Activated naive CD8-positive, alpha-beta T cell (primary cell): Measurements from ENCODE around the gene SMPDL3B.

Experiments
- H3K27ac Mint-ChIP-seq: one replicate; pipeline ENCODE4 v1.8.0; 2021; ENCODE audit warnings: mixed read lengths
- H3K27me3 Mint-ChIP-seq: one replicate; pipeline ENCODE4 v1.8.0; 2021; ENCODE audit warnings: mixed read lengths
- H3K36me3 Mint-ChIP-seq: one replicate; pipeline ENCODE4 v1.8.0; 2021; ENCODE audit warnings: mixed read lengths
- H3K4me1 Mint-ChIP-seq: one replicate; pipeline ENCODE4 v1.8.0; 2021; ENCODE audit warnings: low read depth, mixed read lengths
- H3K4me3 Mint-ChIP-seq: one replicate; pipeline ENCODE4 v1.8.0; 2021; ENCODE audit warnings: mild to moderate bottlenecking, mixed read lengths
- H3K9me3 Mint-ChIP-seq: one replicate; pipeline ENCODE4 v1.8.0; 2021; ENCODE audit warnings: low read depth, mixed read lengths

Gene SMPDL3B

GRCh38 chr1:27956761-27957160 is 22.0 kb downstream of the SMPDL3B start:
- H3K27ac Mint-ChIP-seq = no peak overlapping the region
- peaks cover 20% of the 10 kb centered on the region for H3K4me1 Mint-ChIP-seq
- no peaks in the 10 kb centered on the region for H3K9me3 Mint-ChIP-seq
- no peaks in the 10 kb centered on the region for H3K27me3 Mint-ChIP-seq
- H3K36me3 Mint-ChIP-seq = no peaks in the 10 kb centered on the region
- H3K4me3 Mint-ChIP-seq = no peak overlapping the region

- Mint-ChIP-seq H3K9me3 (no peaks in the 10 kb centered on the region), H3K4me3 (no peak overlapping the region), H3K27ac (no peak overlapping the region), H3K27me3 (no peaks in the 10 kb centered on the region), H3K36me3 (no peaks in the 10 kb centered on the region), H3K4me1 (peaks cover 24% of the 10 kb centered on the region)
These were observed 22.9 kb downstream of the SMPDL3B start for GRCh38 chr1:27957655-27958054.

GRCh38 chr1:27958513-27958912 is 23.7 kb downstream of the SMPDL3B start:
- Mint-ChIP-seq H3K4me1 (peaks cover 24% of the 10 kb centered on the region), H3K4me3 (no peak overlapping the region), H3K27me3 (no peaks in the 10 kb centered on the region), H3K9me3 (no peaks in the 10 kb centered on the region), H3K27ac (no peak overlapping the region), H3K36me3 (no peaks in the 10 kb centered on the region)

GRCh38 chr1:27959792-27960603 is 25.2 kb downstream of the SMPDL3B start, which contains the start of gene XKR8:
XKR8 (plus strand) TSS chr1:27959973; CDS start chr1:27960070, 97 bp downstream.
- Mint-ChIP-seq H3K27me3 (no peaks in the 10 kb centered on the region), H3K4me1 (peaks cover 24% of the 10 kb centered on the region), H3K4me3 (peak within 1 kb of the TSS; percentile 87), H3K36me3 (no peaks in the 10 kb centered on the region), H3K9me3 (no peaks in the 10 kb centered on the region), H3K27ac (peak within 1 kb of the TSS; percentile 85)

GRCh38 chr1:27960762-27961645 is 26.2 kb downstream of the SMPDL3B start:
- H3K36me3 Mint-ChIP-seq = no peaks in the 10 kb centered on the region
- H3K9me3 Mint-ChIP-seq = no peaks in the 10 kb centered on the region
- H3K4me3 Mint-ChIP-seq = peak overlapping the region; percentile 87
- H3K27me3 Mint-ChIP-seq = no peaks in the 10 kb centered on the region
- H3K4me1 Mint-ChIP-seq = peaks cover 24% of the 10 kb centered on the region
- peak overlapping the region; percentile 64 for H3K27ac Mint-ChIP-seq

GRCh38 chr1:27961646-27962221 is 26.9 kb downstream of the SMPDL3B start:
- H3K36me3 Mint-ChIP-seq = no peaks in the 10 kb centered on the region
- no peaks in the 10 kb centered on the region for H3K27me3 Mint-ChIP-seq
- peaks cover 24% of the 10 kb centered on the region for H3K4me1 Mint-ChIP-seq
- peak overlapping the region; percentile 46 for H3K27ac Mint-ChIP-seq
- peak overlapping the region; percentile 87 for H3K4me3 Mint-ChIP-seq
- no peaks in the 10 kb centered on the region for H3K9me3 Mint-ChIP-seq

- H3K27me3 Mint-ChIP-seq = no peaks in the 10 kb centered on the region
- peaks cover 1% of the 10 kb centered on the region for H3K36me3 Mint-ChIP-seq
- H3K27ac Mint-ChIP-seq = peak overlapping the region; percentile 34
- H3K4me3 Mint-ChIP-seq = no peak overlapping the region
- peaks cover 26% of the 10 kb centered on the region for H3K4me1 Mint-ChIP-seq
- no peaks in the 10 kb centered on the region for H3K9me3 Mint-ChIP-seq
These were observed 28.6 kb downstream of the SMPDL3B start for GRCh38 chr1:27963393-27963792.

GRCh38 chr1:27966402-27967105 is 31.8 kb downstream of the SMPDL3B start:
- Mint-ChIP-seq H3K4me1 (peaks cover 18% of the 10 kb centered on the region), H3K36me3 (peaks cover 3% of the 10 kb centered on the region), H3K4me3 (no peak overlapping the region), H3K9me3 (no peaks in the 10 kb centered on the region), H3K27me3 (no peaks in the 10 kb centered on the region), H3K27ac (no peak overlapping the region)

GRCh38 chr1:27967106-27967883 is 32.5 kb downstream of the SMPDL3B start:
- peaks cover 3% of the 10 kb centered on the region for H3K36me3 Mint-ChIP-seq
- no peaks in the 10 kb centered on the region for H3K27me3 Mint-ChIP-seq
- H3K4me1 Mint-ChIP-seq = peaks cover 12% of the 10 kb centered on the region
- no peak overlapping the region for H3K4me3 Mint-ChIP-seq
- H3K27ac Mint-ChIP-seq = peak overlapping the region; percentile 58
- no peaks in the 10 kb centered on the region for H3K9me3 Mint-ChIP-seq

- Mint-ChIP-seq H3K4me1 (peaks cover 12% of the 10 kb centered on the region), H3K9me3 (no peaks in the 10 kb centered on the region), H3K27me3 (no peaks in the 10 kb centered on the region), H3K36me3 (peaks cover 3% of the 10 kb centered on the region), H3K27ac (peak overlapping the region; percentile 76), H3K4me3 (no peak overlapping the region)
These were observed 33.2 kb downstream of the SMPDL3B start for GRCh38 chr1:27967884-27968466.

GRCh38 chr1:27968692-27969091 is 33.9 kb downstream of the SMPDL3B start:
- peak overlapping the region; percentile 76 for H3K27ac Mint-ChIP-seq

GRCh38 chr1:27970401-27970800 is 35.6 kb downstream of the SMPDL3B start:
- H3K4me1 Mint-ChIP-seq = peaks cover 16% of the 10 kb centered on the region
- peaks cover 3% of the 10 kb centered on the region for H3K36me3 Mint-ChIP-seq
- H3K9me3 Mint-ChIP-seq = no peaks in the 10 kb centered on the region
- H3K27ac Mint-ChIP-seq = no peak overlapping the region
- no peaks in the 10 kb centered on the region for H3K27me3 Mint-ChIP-seq
- H3K4me3 Mint-ChIP-seq = no peak overlapping the region

More at GRCh38 chr1:27968692-27969091, 33.9 kb downstream of the SMPDL3B start:
- Mint-ChIP-seq H3K27me3 (no peaks in the 10 kb centered on the region), H3K4me1 (peaks cover 15% of the 10 kb centered on the region), H3K4me3 (no peak overlapping the region), H3K36me3 (peaks cover 3% of the 10 kb centered on the region), H3K9me3 (no peaks in the 10 kb centered on the region)

GRCh38 chr1:27971674-27972073 is 36.9 kb downstream of the SMPDL3B start:
- no peaks in the 10 kb centered on the region for H3K9me3 Mint-ChIP-seq
- no peaks in the 10 kb centered on the region for H3K27me3 Mint-ChIP-seq
- H3K27ac Mint-ChIP-seq = no peak overlapping the region
- no peak overlapping the region for H3K4me3 Mint-ChIP-seq
- H3K36me3 Mint-ChIP-seq = peaks cover 3% of the 10 kb centered on the region
- peaks cover 16% of the 10 kb centered on the region for H3K4me1 Mint-ChIP-seq
